ENCODE data around the gene BHLHE41.

BHLHE41 gene

DNA sequence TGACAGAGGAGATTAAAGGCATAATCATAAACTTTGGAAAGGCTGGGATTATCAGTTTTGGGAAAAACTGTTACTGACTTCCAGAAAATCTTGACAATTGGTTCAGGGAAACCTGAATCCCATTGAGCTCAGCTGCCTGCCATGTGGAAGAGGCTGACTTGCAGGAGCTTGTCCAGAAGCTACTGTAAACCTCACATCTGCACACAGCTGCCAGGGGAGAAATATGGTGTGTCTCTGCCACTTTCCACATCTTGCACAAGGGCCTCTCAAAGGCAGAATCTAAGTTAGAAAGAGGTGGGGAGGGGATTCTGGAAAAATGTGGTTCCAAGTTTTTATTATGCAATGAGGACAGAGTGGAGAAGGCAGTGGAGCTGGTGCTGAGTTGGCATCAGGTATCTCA lies 8.7 kb upstream of the BHLHE41 start:
- DNase-seq: no peak

DNA sequence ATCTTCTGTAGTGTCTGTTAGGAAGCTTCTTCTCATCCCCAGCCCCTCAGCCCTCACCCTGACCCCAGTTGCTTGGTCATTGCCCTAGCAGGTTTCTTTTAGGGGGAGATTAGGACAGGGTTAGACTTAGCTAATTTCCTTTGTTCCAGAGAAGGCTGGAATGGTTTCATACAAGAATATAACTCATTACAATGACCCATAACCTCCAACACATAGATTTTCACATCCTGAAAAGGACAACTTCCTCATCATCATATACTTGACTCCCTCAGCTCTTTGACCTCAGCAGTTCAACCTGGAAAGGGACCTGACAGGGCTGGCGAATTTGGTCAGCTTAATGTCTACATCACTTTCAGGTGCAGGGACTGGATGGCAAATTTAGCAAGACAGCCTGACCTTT lies 8.0 kb upstream of the BHLHE41 start:
- DNase-seq: no peak

DNA sequence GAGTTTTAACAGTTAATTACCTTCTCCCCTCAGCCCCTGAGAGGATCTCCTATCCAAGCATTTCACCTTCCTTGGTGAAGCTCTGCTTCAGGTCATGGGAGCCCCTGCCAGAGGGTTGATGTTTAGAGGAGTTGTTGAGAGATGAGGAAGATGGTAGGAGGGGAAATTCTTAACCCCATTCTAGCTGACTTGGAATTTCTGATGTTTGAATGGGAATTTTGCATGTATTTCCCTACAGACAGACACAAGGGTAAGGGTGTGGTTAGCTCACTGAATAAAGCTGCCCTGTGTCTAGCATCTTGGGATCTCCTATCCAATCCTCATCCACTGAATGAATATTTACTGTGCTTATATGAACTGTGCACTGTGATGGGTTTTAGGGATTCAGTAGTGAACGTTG lies 7.1 kb upstream of the BHLHE41 start:
- no peak for DNase-seq

DNA sequence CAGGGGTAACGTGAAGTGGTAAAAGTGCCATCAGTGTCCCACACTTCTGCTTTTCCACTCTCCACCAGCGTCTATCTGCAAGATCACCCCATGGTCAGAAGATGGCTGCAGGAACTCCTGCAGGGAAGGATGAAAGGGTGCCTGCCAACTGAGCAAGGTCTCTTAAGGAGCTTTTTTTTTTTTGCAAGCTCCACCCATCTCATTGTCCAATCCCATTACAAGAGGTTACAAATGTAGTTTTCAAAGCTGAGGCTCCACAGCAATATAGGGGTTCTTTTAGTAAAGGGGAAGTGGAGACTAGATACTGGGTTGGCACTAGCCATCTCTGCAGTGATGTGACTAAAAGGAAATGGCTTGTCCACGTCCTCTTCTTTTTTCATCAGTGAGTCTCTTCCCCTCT lies 5.9 kb upstream of the BHLHE41 start:
- DNase-seq: no peak

DNA sequence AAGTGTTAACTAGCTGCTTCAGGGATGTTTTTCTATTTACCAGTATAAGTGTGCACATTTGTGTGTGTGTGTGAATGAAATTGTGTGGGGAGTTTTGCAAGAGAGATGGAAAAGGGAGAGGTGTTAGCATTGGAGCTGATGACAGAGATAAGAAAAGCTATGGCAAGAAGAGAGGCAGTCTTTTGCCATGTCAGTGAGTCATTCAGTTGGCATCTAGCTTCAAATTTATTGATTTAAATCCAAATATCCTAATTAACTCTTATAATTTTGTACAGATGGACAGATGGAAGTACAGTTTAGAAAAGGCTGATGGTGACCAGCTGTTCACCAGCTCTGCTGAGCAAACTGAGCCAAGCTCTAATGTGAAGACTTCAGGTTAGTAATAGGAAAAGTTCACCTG lies 3.3 kb upstream of the BHLHE41 start:
- no peak for DNase-seq

DNA sequence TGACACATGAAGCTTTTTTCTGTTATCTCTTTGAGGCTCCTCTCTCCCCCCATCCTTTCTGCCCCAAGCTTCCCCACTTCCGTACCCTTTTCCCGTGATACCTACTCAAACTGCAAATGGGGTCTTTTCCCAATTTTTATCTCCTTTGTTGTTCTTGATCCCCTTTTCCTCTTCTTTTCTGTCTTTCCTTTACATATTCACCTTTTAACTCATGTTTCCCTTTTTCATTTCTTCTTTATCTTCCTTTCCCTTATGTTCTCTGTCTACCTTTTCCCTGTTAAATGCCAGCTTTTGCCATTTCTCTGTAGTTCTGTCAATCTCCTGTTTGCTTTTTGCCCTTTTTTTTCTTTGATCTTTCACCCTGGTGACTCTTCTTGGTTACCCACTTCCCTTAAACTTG lies 2.6 kb upstream of the BHLHE41 start:
- DNase-seq: no peak

DNA sequence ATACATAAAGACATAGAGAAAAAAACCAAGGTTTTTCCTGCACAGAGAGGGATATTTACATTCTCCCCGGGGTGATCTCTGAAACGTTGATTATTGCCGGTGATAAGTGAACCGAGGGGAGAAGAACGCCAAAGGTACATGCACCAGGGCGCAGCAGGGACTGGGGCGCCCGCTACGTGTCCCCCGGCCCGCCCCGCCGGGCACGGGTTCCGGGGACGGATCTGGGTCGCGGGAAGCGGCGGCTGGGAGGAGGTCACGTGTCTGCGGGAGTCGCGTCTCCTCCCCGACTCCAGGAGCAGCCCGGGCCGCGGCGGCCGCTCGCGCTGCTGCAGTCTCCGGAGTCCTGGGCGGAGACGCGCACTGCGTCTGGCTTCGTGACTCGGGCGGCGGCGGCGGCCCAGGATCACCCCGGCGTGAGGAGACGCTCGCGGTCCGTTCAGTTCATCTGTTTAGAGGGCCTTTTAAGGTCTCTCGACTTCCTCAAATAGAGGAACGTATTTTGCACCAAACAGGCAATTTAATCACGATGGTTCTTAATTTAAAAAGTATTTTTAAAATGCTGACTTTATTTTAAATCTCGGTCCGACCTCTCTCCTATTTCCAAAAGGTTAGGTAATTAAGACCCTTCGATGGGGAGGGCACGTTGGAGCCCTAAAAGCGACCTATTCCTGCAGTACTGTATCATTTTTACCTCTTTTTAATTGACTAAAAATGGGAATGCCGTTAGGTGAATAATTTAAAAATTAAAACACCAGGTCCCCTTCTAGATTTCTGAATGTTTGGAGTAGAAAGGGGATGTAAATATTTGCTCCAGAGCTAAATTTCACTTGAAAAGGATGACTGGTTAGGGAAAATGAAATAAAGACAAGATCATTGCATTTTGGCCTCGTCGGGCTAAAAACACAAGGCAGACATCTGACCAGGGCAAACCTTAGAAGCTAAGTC lies 1.8 kb upstream of the BHLHE41 start:
- DNase-seq: peak; percentile 66

DNA sequence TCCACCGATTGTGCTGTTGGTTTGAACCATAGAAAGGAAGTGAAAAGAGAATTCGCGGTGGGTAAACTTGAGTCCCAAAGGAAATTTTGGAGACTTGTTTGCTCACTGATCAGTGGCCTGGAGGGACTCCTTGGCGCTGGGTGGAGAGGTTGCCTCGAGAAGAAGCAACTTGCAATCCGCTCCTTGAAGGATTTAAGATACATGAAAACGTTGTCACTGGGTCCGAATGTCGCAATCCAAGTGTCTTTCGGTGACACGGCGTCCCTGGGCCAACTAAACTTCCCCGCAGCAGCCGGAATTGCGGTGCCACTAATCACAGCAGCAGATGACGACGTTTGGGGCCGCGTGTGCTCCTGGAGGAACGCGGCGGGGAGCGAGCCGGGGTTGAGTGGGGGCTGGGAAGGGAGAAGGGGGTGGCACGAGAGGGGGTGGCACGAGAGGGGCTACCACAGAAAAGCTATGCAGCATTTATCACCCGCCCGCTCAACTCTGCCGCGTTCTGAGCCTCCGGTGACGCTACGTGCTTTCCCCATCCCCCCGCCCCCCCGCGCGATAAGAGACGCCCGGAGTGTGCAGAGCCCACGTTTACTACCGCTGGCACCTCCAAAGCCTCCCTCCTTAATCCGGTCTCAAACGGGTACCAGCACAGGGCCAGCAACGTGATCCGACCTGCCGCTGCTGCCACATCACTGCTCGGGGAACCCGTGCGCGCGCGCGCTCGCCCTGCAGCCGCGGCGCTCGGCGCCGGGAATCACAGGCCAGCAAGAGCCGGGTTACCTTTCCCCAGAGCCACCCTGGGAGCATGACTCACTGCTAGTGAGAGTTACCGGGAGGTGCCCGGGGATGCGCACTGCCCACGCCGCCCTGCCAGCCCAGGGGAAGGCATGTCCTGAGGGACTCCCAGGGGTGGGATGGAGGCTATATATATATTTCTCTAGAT lies 833 bp upstream of the BHLHE41 start:
- peak; percentile 74 for DNase-seq

DNA sequence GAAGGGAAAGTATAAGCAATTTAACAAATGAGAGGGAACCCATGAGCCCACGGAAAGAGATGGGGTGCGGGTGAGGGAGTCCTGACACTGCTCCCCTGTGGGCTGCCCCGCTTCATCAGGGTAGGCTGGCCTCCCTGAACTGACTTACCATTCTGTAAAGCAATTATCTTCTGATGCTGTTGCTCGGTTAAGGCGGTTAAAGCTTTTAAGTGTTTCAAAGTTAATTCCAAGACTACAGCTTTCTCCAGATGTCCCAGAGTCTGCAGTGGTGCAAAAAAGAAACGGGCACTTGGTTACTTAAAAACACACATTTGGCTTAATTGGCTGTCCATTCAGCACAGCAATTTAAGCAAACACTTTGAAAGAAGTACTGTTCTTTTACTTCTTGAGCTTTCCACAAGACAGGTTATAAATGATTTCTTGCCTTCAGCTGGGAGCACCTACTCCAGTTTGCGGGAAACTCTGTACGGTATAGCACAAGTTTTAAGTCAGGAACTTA lies 1.3 kb downstream of the BHLHE41 start:
- DNase-seq: no peak

DNA sequence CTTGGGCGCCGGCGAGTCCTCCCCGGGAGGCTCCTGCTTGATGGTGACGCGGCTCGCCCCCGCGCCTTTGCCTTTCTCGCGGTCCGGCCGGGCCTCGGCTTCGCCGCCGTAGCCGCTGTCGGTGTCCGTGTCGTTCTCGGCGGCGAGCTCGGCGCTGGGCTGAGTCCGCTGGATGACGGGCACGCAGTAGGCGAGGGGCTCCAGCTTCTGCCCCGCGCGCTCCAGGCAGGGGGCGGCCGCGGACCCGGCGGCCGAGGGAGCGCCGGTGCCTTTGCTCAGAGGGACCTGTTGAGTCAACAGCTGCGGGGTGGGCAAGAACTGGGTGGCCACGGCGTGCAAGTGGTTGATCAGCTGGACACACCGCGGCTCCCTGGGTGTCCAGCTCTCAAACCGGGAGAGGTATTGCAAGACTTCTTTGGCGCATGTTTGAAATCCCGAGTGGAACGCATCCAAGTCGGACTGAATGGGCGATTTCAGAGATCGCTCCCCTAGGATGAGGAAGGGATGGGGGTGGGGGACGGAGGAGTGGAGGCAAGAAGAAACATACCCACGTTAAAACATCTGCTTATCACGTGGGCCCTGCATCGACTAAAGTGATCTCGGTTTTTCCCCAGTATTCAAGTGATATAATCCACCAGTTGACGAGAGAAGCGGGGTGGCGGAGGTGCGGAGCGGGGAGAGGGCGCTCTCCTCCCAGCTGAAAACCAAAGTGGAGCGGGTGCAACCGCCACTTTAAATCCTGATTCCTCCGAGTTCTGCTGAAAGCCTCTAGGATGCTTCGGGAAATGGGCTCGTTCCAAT lies 2.0 kb downstream of the BHLHE41 start:
- DNase-seq: peak; percentile 18

DNA sequence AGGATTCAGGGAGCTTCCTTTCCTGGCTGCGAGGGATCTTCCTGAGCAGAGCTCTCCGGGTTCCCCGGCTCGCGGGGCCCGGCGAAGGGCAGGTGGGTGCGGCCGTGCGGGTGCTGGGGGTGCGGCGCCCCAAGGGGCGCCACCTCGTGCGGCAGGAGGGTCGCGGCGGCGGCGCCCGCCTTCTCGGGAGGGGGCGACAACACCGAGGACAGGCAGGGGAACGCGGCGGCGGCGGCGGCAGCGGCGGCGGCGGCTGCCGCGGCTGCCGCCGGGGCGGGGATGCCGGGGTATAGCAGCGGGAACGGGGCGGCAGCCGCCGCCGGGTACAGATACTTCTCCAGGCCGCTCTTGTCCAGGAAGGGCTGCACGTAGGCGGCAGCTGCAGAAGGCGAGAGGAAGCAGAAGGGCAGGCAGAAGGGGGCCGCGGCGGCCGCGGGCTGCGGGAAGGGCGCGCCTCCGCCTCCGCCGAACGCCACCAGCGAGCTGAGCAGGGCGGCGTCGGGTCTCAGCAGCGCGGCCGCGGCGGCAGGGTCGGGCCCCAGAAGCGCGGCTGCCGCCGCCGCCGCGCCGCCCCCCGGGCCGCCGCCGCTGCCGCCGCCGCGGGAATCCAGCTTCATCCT lies 2.7 kb downstream of the BHLHE41 start:
- no peak for DNase-seq

DNA sequence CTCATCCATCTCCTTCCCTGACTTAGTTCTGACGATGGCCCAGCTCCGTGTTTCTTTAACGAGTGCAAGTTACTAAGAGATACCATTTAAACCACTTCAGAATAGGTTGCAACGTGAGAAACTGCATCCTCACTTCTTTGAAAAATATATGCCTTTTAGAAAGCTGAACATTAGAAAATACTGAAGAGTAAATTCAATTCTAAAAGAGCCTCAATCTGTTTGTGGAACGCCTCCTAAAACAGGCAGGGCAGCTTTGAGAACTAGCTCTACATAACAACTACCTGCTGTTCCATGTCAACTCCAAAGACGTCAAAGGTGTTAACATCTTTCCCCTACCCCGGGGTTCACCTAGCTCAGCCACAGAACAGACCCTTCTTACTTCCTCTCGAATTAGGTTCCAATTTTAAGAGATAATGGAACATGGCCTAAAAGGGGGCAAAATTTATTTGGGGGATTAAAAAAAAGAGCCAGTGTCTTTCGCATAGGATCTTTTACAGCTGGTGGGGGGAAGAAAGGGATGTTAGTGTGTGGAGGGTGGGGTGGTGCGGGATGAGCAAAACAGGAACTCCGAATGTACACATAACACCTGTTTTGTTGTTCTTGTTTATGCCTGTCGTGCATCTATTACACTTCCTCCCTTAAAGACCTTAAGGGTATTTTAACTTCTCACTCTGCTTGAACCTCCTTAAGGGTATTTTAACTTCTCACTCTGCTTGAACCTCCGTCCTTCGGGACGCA lies 3.3 kb downstream of the BHLHE41 start:
- no peak for DNase-seq

DNA sequence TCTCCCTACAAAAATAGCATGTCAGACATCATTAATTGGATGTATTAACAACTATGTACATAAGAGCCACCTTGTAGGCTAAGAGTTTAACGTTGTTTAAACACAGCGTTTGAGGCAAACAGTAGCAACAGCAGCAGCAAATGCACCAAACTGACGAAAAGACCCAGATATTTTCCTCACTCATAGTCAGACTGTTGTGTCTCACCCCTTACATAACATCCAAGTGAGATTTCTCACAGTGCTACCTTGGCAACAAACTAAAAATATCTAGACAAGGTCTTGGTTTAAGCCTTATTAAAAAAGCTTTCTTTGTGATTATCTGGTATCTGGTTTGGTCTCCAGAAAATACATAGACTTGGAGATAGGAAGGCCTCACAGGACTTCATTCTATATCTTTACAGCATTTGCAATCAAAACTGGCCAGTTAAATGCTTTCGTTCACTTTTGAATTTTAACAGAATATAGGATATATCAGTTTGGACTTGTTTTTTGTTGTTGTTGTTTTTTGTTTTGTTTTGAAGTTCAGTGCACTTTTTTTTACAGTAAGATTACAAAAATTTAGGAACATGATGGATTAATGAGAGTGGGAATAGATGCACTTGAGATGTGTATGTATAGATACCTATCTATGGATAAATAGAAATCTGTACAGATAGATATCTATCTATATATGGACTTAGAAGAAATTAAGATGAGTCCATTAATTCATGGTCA lies 4.1 kb downstream of the BHLHE41 start:
- DNase-seq: no peak

DNA sequence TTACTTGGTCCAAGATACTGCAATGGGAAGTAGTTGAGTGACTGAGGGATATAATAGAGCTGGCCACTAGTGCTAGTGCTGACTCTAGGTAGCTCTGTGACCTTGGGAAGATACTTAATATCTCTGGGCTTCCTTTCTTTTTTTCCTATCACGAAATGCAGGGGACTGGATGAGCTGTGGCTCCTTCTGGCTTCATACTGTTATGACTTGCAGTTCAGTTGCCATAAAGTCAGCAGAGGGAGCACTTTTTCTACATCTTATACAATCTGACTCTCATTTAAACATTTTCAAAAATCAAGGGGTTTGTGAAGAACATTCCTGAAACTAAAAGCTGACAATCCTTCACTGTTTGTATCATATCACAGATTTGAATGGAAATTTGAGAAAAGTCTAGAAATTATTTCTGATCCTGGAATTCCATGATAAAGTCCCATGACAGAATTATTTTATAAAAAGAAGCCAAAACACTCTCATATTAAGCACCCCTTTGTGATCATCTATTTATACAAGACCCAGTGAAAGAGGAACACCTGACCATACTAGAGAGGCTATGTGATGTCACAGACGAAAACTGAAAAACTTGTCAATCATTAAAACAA lies 5.3 kb downstream of the BHLHE41 start:
- DNase-seq: peak; percentile 47

DNA sequence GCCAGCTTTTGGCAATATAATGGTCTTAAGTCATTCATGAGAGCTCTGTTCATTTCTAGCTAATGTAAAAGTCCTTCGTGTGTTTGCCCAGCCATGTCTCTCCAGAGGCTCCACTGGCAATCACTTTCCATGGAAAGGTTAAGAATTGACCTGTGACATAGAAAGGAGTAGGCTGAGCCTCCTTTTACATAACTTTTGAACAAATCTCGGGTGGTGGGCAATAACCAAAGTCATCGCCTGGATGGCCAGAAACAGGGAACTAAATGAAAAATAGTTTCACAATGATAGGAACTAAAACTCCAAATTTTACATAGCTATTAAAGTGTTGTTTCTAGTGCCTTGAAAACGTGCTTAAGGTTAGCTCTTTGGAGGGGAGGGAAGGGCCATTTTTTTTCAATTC lies 6.5 kb downstream of the BHLHE41 start:
- DNase-seq: no peak

DNA sequence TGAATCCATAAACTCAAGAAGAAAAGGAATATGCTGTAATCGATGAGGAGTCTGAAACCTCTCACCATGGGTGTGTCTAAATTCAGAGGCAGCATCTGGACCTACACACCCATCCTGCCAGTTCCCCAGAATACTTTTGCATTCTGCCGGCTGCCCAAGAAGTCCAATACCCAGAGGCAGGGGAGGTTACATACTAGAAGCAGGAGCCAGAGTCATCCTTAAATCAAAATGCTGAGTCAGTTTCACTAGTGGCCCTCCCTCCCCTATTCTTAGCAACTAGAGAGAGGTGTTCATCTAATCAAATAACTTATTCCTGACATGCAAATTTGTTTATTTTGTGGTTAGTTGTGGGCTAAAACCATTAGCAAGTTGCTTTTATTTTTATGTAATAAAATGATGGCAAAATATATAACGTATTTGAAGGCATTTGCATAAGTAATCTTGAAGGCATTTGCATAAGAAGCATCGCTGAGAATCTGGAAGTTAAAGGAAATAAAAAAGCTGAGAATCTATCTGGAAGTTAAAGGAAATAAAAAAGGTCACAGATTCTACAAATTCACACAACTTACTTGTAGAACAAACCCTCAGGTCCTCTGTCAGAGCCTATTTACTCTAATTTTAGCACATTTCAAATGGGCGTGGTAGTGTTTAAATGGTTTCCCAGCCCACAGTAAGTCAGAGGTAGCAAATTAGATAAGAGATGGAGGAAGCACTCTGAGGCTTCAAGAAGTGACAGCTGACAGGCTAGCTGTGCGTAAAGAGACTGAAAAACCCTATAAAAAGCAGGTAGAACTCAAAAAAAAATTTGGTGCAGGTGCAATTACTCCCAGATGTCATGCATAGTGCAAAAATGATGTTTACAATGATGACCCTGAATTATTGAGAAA lies 7.8 kb downstream of the BHLHE41 start:
- DNase-seq: no peak

DNA sequence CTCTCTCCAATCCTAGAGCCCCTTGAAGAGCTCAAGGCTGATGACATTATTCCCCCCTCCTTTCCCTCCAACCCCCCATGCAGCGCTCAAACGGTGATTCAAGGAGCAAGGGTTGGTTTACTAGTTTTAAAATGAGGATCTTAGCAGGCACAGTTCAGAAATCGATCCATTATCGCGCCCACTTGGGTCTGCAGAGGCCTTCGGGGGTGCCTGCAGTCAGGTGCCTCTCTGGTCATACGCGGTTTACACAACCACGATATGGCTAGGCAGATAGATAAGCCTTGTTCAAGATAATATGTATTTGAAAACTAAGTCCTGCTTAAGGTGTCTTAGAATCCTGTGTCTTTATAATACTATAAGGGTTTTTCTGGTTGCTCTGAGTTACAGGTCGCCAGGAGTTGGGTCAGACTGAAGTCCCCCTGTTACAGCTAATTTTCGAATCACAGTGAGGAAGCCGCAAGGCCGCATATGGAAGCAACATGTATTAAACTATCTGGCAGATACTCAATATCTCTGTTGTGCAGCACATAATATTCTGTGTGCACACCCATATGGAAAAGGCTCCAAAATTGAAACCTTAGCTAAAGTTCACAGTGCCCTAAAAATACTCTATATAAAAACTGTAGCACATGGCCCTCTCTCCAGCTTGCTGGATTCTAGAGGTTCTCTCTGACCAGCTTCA lies 10.0 kb downstream of the BHLHE41 start:
- DNase-seq: no peak

DNA sequence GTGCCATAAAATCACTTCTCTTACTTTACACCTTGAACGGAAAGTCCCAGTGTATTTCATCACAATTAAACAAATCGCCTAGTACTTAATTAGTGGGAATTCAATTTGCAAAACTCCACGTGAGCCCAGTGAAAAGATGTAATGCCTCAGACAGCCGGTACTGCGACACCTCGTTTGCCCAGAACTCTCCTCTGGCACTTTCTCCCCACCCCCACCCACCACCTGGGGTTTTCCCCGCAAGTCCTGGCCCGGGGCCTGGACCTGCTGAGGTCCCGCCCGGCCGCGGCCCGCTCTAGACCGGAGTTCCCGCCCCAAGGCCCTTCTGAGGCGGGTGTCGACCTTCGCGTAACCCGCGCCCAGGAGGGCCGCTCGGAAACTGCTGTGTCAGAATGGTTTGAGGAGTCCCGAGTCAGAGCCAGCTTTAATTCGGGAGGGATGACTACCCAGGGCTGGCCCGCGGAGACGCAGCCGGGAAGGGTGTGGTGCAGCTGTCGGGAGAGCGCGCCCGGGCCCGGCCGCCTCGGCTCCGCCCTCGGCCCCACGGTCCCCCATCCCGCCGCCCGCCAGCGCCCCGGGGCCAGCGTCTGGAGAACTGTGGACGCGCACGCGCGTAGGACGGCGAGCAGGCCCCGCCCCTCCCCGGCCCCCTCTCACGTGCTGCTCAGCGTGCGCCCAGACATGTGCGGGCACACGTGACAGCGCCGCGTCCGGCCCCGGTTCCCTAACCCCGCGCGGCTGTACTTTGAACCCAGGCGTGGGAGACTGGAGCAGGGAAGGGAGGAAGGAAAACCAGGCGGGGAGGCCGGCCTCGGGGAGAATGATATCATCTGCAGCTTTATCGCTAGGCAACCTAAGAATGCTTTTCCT lies 10.8 kb downstream of the BHLHE41 start:
- DNase-seq: peak; percentile 63

Measured in NCI-H510A treated with DMSO at 0.1 percent for 48 hours (cell line).